Neuronal stem cell (in vitro differentiated cells): Measurements from ENCODE around the gene VEPH1.

ENCODE experiments used
- DNase-seq: peaks from one replicate; pipeline ENCODE4 v3.0.0-alpha.2; 2013; ENCODE audit warnings: low spot score
- H2AFZ ChIP-seq: one replicate; pipeline ENCODE4 v1.6.1; 2013; ENCODE audit warnings: mild to moderate bottlenecking, low read length, inconsistent platforms
- H2AK5ac ChIP-seq: 2 replicates; pipeline ENCODE4 v1.6.1; 2013; ENCODE audit warnings: low read depth, mild to moderate bottlenecking, inconsistent platforms, low read length, moderate library complexity, mixed read lengths
- H2BK120ac ChIP-seq: 2 replicates; pipeline ENCODE4 v1.6.1; 2013; ENCODE audit warnings: low read depth, mild to moderate bottlenecking, inconsistent platforms, low read length, moderate library complexity, mixed read lengths
- H2BK12ac ChIP-seq: one replicate; pipeline ENCODE4 v1.6.1; 2013; ENCODE audit warnings: low read length, inconsistent platforms
- H2BK15ac ChIP-seq: 2 replicates; pipeline ENCODE4 v1.6.1; 2013; ENCODE audit warnings: mild to moderate bottlenecking, low read length, inconsistent platforms, mixed read lengths
- H2BK5ac ChIP-seq: one replicate; pipeline ENCODE4 v1.6.1; 2013; ENCODE audit warnings: inconsistent platforms, mild to moderate bottlenecking, low read length, moderate library complexity
- H3K14ac ChIP-seq: one replicate; pipeline ENCODE4 v1.6.1; 2013; ENCODE audit warnings: low read length, inconsistent platforms
- H3K18ac ChIP-seq: 2 replicates; pipeline ENCODE4 v1.6.1; 2013; ENCODE audit warnings: low read length, inconsistent platforms
- H3K23ac ChIP-seq: 2 replicates; pipeline ENCODE4 v1.6.1; 2013; ENCODE audit warnings: low read depth, mild to moderate bottlenecking, mixed read lengths, low read length, inconsistent platforms; ENCODE audit not compliant: poor library complexity
- H3K27ac ChIP-seq: replicated peaks from 3 replicates; pipeline ENCODE4 v1.5.1; 2013; ENCODE audit warnings: low read length, inconsistent platforms
- H3K27me3 ChIP-seq, 3 experiments: 2 replicates each; pipeline ENCODE4 v1.6.1; 2013; ENCODE audit warnings: low read length in 3 of 3, mild to moderate bottlenecking in 2 of 3, inconsistent platforms in 1 of 3, low read depth in 1 of 3, mixed read lengths in 1 of 3, moderate library complexity in 1 of 3; ENCODE audit not compliant: control insufficient read depth in 3 of 3, insufficient read depth in 3 of 3
- H3K36me3 ChIP-seq, 2 donors: replicated peaks in 1 of 2; 2 replicates each; pipeline ENCODE4 v1.6.1; 2013; ENCODE audit warnings: low read length in 2 of 2; ENCODE audit not compliant: control insufficient read depth in 2 of 2, insufficient read depth in 2 of 2
- H3K4ac ChIP-seq: 2 replicates; pipeline ENCODE4 v1.6.1; 2013; ENCODE audit warnings: inconsistent platforms, mild to moderate bottlenecking, low read length, moderate library complexity
- H3K4me1 ChIP-seq, 2 donors: 1 replicate in 1 of 2; 2 replicates in 1 of 2; pipeline ENCODE4 v1.6.1; 2013; ENCODE audit warnings: low read length in 2 of 2, low read depth in 1 of 2; ENCODE audit not compliant: control insufficient read depth in 2 of 2, insufficient read depth in 1 of 2
- H3K4me2 ChIP-seq: one replicate; pipeline ENCODE4 v1.6.1; 2013; ENCODE audit warnings: mild to moderate bottlenecking, low read length, inconsistent platforms; ENCODE audit not compliant: insufficient read depth, poor library complexity, severe bottlenecking
- H3K4me3 ChIP-seq, 2 donors: 2 replicates each; pipeline ENCODE4 v1.5.1; 2013; ENCODE audit warnings: low read length in 2 of 2, mild to moderate bottlenecking in 2 of 2, inconsistent platforms in 1 of 2, moderate library complexity in 1 of 2
- H3K79me1 ChIP-seq: one replicate; pipeline ENCODE4 v1.6.1; 2013; ENCODE audit warnings: low read depth, mild to moderate bottlenecking, inconsistent platforms, low read length, moderate library complexity
- H3K9ac ChIP-seq: one replicate; pipeline ENCODE4 v1.6.1; 2013; ENCODE audit warnings: mild to moderate bottlenecking, low read depth, low read length, inconsistent platforms; ENCODE audit not compliant: poor library complexity
- H3K9me3 ChIP-seq, 2 donors: replicated peaks in 1 of 2; 2 replicates each; pipeline versions ENCODE3 to v1.6.1; 2013; ENCODE audit warnings: low read length in 2 of 2, mild to moderate bottlenecking in 2 of 2, inconsistent platforms in 1 of 2, low read depth in 1 of 2, mixed read lengths in 1 of 2, moderate library complexity in 1 of 2; ENCODE audit not compliant: control insufficient read depth in 2 of 2, insufficient read depth in 1 of 2
- H4K8ac ChIP-seq: one replicate; pipeline ENCODE4 v1.6.1; 2013; ENCODE audit warnings: low read depth, mild to moderate bottlenecking, inconsistent platforms, low read length, moderate library complexity
- H4K91ac ChIP-seq: one replicate; pipeline ENCODE4 v1.6.1; 2013; ENCODE audit warnings: low read length, low read depth, mild to moderate bottlenecking, inconsistent platforms; ENCODE audit not compliant: poor library complexity
- WGBS, 2 donors: extraction: QIAGEN DNeasy Blood & Tissue Kit; methylation state at CpG; one replicate each; pipeline ENCODE4 v1.1.7; 2013; ENCODE audit warnings: missing lambda C conversion rate in 2 of 2, mixed read lengths in 1 of 2; ENCODE audit not compliant: insufficient read length in 2 of 2, insufficient replicate concordance in 1 of 2; ENCODE audit errors: extremely low coverage in 2 of 2; 5-methylcytosine and 5-hydroxymethylcytosine counted together

The VEPH1 gene

DNA sequence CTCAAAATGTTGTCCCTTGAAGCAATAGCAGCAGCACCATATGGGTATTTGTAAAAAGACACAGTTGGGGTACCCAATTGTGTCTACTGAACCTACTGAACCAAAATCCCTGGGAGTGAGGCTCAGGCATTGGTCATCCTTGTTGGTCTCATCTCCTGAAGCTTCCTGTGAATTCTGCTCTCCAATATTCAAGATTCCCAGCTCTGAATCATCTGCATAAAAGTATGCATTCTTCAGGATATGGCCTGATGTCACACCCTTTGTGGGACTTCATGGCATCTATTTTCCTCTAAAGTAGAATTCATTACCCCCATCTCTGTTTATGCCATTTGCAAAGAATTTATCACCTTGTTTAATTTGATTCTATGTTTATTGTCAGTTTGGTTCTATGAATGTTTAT is 79.9 kb downstream of the VEPH1 start:
- H3K9me3 ChIP-seq = peaks cover 0 to 28% of the 10 kb centered on the region in 2 donors
- no peak overlapping the region for H3K4ac ChIP-seq
- no peak overlapping the region for H2BK15ac ChIP-seq
- H3K4me1 ChIP-seq = peaks cover 0 to 2% of the 10 kb centered on the region in 2 donors
- H3K27me3 ChIP-seq = no peaks in the 10 kb centered on the region
- no peak overlapping the region for H3K4me3 ChIP-seq
- H3K23ac ChIP-seq = no peak overlapping the region
- no peak overlapping the region for H2AFZ ChIP-seq
- no peak overlapping the region for H2BK5ac ChIP-seq
- no peak overlapping the region for H4K91ac ChIP-seq
- H2BK12ac ChIP-seq = no peak overlapping the region
- H2AK5ac ChIP-seq = no peak overlapping the region
- no peak overlapping the region for H3K4me2 ChIP-seq
- H3K27ac ChIP-seq = no peak overlapping the region
- H2BK120ac ChIP-seq = no peak overlapping the region
- no peaks in the 10 kb centered on the region for H3K36me3 ChIP-seq
- no peak overlapping the region for H3K14ac ChIP-seq
- no peak overlapping the region for H3K9ac ChIP-seq
- no peak overlapping the region for H3K18ac ChIP-seq
- no peaks in the 10 kb centered on the region for H3K79me1 ChIP-seq
- DNase-seq = no peak
- no peak overlapping the region for H4K8ac ChIP-seq

DNA sequence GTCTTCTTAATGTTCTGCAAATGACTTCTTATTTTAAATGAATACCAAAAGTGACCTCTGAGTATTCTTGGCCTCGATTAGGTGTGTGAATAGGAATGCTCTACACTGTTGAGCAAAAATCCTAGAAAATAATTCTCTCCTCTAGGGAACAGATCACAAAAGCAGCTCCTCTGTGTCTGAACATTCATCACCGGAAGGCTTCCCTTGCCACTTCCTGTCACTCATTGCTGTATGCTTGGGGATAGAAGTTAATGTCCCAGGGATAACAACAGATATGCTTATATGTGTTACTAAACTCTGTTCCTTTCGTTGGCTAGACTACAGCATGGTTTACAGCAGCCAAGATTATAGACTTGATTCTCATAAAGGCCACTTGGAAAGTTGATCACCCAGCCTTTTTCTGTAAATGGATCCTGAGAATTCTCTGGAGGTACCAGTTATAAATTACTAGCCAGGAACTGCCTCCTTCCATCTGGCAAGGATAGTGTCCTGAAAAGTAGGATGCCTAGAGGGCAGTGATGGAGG is 82.5 kb downstream of the VEPH1 start:
- Histone ChIP-seq H3K4me2 (no peak overlapping the region), H2BK120ac (no peak overlapping the region), H3K4ac (no peak overlapping the region), H4K91ac (no peak overlapping the region), H3K27me3 (no peaks in the 10 kb centered on the region), H3K79me1 (no peaks in the 10 kb centered on the region), H3K14ac (no peak overlapping the region), H3K4me3 (no peak overlapping the region), H3K23ac (no peak overlapping the region), H4K8ac (no peak overlapping the region), H2BK12ac (no peak overlapping the region), H3K9ac (no peak overlapping the region), H3K27ac (no peak overlapping the region), H3K4me1 (peaks cover 0 to 3% of the 10 kb centered on the region in 2 donors), H3K36me3 (no peaks in the 10 kb centered on the region), H2BK15ac (no peak overlapping the region), H2AFZ (no peak overlapping the region), H3K9me3 (peaks cover 0 to 24% of the 10 kb centered on the region in 2 donors), H2AK5ac (no peak overlapping the region), H3K18ac (no peak overlapping the region), H2BK5ac (no peak overlapping the region)
- DNase-seq = no peak
- WGBS, 2 donors = no CpG with 5 or more reads among the region's 3 CpGs

- Histone ChIP-seq H3K18ac (no peak overlapping the region), H2BK15ac (no peak overlapping the region), H3K4me3 (no peak overlapping the region), H3K4me2 (no peak overlapping the region), H4K8ac (no peak overlapping the region), H3K9me3 (peaks cover 0 to 12% of the 10 kb centered on the region in 2 donors), H3K36me3 (no peaks in the 10 kb centered on the region), H3K4me1 (peaks cover 0 to 3% of the 10 kb centered on the region in 2 donors), H3K23ac (no peak overlapping the region), H2BK5ac (no peak overlapping the region), H2AK5ac (no peak overlapping the region), H4K91ac (no peak overlapping the region), H3K14ac (no peak overlapping the region), H3K4ac (no peak overlapping the region), H3K27ac (no peak overlapping the region), H2BK12ac (no peak overlapping the region), H3K79me1 (no peaks in the 10 kb centered on the region), H2AFZ (no peak overlapping the region), H2BK120ac (no peak overlapping the region), H3K9ac (no peak overlapping the region), H3K27me3 (no peaks in the 10 kb centered on the region)
- DNase-seq = no peak
- no CpG with 5 or more reads among the region's 2 CpGs for WGBS, 2 donors
These were observed 85.1 kb downstream of the VEPH1 start for GRCh38 chr3:157418104-157418503.

- H2BK5ac ChIP-seq = no peak overlapping the region
- no peak overlapping the region for H3K23ac ChIP-seq
- no peak overlapping the region for H2AK5ac ChIP-seq
- H4K8ac ChIP-seq = no peak overlapping the region
- H3K79me1 ChIP-seq = no peaks in the 10 kb centered on the region
- no peaks in the 10 kb centered on the region for H3K36me3 ChIP-seq
- no peak overlapping the region for H3K27ac ChIP-seq
- H3K4me3 ChIP-seq = no peak overlapping the region
- no peak overlapping the region for H2AFZ ChIP-seq
- H3K14ac ChIP-seq = no peak overlapping the region
- no peak overlapping the region for H3K18ac ChIP-seq
- peaks cover 0 to 3% of the 10 kb centered on the region in 2 donors for H3K4me1 ChIP-seq
- no peak overlapping the region for H2BK120ac ChIP-seq
- H4K91ac ChIP-seq = no peak overlapping the region
- H2BK15ac ChIP-seq = no peak overlapping the region
- no peak overlapping the region for H2BK12ac ChIP-seq
- H3K27me3 ChIP-seq = no peaks in the 10 kb centered on the region
- H3K4ac ChIP-seq = no peak overlapping the region
- H3K4me2 ChIP-seq = no peak overlapping the region
- DNase-seq = no peak
- H3K9ac ChIP-seq = no peak overlapping the region
- no CpG with 5 or more reads among the region's 2 CpGs for WGBS, 2 donors
- peaks cover 0 to 10% of the 10 kb centered on the region in 2 donors for H3K9me3 ChIP-seq
These were observed 86.0 kb downstream of the VEPH1 start for GRCh38 chr3:157417247-157417646.
